IPS-15b (cell line): Measurements from ENCODE around the gene OR2H1.

Experiments used
- H3K27me3 ChIP-seq: one replicate; pipeline ENCODE4 v1.6.1; 2013; ENCODE audit warnings: low read length; ENCODE audit not compliant: control insufficient read depth, insufficient read depth
- H3K36me3 ChIP-seq: one replicate; pipeline ENCODE4 v1.6.1; 2013; ENCODE audit warnings: low read length; ENCODE audit not compliant: control insufficient read depth, insufficient read depth
- H3K4me1 ChIP-seq: one replicate; pipeline ENCODE4 v1.6.1; 2013; ENCODE audit warnings: mild to moderate bottlenecking, low read length; ENCODE audit not compliant: control insufficient read depth, insufficient read depth
- H3K4me3 ChIP-seq: one replicate; pipeline ENCODE4 v1.5.1; 2013; ENCODE audit warnings: low read depth, low read length
- H3K9ac ChIP-seq: one replicate; pipeline ENCODE4 v1.6.1; 2013; ENCODE audit warnings: low read depth, mild to moderate bottlenecking, low read length
- H3K9me3 ChIP-seq: one replicate; pipeline ENCODE4 v1.6.1; 2013; ENCODE audit warnings: mild to moderate bottlenecking, low read length; ENCODE audit not compliant: control insufficient read depth, insufficient read depth

Gene OR2H1

GRCh38 chr6:29486577-29486976, 29.6 kb downstream of the OR2H1 start:
- Histone ChIP-seq H3K36me3 (no peaks in the 10 kb centered on the region), H3K9ac (no peak overlapping the region), H3K9me3 (no peaks in the 10 kb centered on the region), H3K4me3 (no peak overlapping the region), H3K4me1 (no peaks in the 10 kb centered on the region), H3K27me3 (no peaks in the 10 kb centered on the region)

DNA sequence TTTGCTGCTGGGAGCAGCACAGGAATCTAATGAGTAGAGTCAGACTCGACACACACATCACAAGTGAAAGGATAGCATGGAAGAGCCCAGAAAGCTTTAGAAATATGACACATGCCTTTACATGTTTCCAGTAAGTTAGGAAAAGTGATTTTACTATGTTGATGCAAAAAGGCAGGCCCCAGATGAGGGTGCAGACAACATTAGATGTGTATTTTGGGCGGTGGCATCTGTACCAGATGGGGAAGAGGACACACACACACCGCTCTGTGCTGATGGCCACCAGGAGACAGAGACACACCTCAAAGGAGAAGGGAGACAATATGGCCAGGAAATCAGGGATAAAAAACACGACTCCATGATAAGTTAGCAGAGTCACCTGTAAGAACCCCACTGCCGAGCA, 30.2 kb downstream of the OR2H1 start:
- no peak overlapping the region for H3K4me3 ChIP-seq

GRCh38 chr6:29487660-29488059, 30.7 kb downstream of the OR2H1 start, which contains the start of gene MAS1L:
Gene MAS1L (minus strand): TSS chr6:29487956. CDS start chr6:29487902, 54 bp downstream.
- no peaks in the 10 kb centered on the region for H3K9me3 ChIP-seq
- no peaks in the 10 kb centered on the region for H3K4me1 ChIP-seq
- no peaks in the 10 kb centered on the region for H3K36me3 ChIP-seq
- no peak within 1 kb of the TSS for H3K9ac ChIP-seq
- no peaks in the 10 kb centered on the region for H3K27me3 ChIP-seq
- no peak within 1 kb of the TSS for H3K4me3 ChIP-seq

More for the DNA sequence above, 30.2 kb downstream of the OR2H1 start:
- Histone ChIP-seq H3K4me1 (no peaks in the 10 kb centered on the region), H3K9me3 (no peaks in the 10 kb centered on the region), H3K36me3 (no peaks in the 10 kb centered on the region), H3K27me3 (no peaks in the 10 kb centered on the region), H3K9ac (no peak overlapping the region)

- no peak overlapping the region for H3K9ac ChIP-seq
- no peak overlapping the region for H3K4me3 ChIP-seq
- H3K9me3 ChIP-seq, result no peaks in the 10 kb centered on the region
- no peaks in the 10 kb centered on the region for H3K4me1 ChIP-seq
- no peaks in the 10 kb centered on the region for H3K36me3 ChIP-seq
- H3K27me3 ChIP-seq, result no peaks in the 10 kb centered on the region
Observed at GRCh38 chr6:29488874-29489273, 31.9 kb downstream of the OR2H1 start.

GRCh38 chr6:29489286-29489685, 32.3 kb downstream of the OR2H1 start:
- no peaks in the 10 kb centered on the region for H3K4me1 ChIP-seq
- H3K27me3 ChIP-seq, result no peaks in the 10 kb centered on the region
- no peaks in the 10 kb centered on the region for H3K36me3 ChIP-seq
- no peak overlapping the region for H3K9ac ChIP-seq
- H3K4me3 ChIP-seq, result no peak overlapping the region
- H3K9me3 ChIP-seq, result no peaks in the 10 kb centered on the region

DNA sequence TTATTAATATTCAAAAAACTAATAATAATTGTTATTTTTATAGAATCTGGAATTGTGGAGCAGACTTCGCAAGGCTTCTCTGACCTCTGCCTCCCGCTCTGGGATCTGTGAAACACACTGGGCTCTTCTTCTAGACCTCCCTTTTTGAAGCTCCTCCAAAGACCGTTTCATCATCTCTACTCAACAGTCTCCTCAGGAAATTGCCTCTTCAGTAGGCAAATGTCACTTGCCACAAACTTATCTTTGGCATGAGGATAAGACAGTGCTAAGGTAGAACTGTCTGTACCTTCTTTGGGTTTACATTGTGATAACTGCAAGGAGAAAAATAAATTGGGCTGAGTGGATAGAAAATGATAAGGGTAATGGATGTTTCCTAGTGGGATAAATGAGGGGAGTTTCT, 33.1 kb downstream of the OR2H1 start:
- no peaks in the 10 kb centered on the region for H3K4me1 ChIP-seq
- H3K9me3 ChIP-seq, result no peaks in the 10 kb centered on the region
- H3K27me3 ChIP-seq, result no peaks in the 10 kb centered on the region
- H3K36me3 ChIP-seq, result no peaks in the 10 kb centered on the region
- no peak overlapping the region for H3K9ac ChIP-seq
- no peak overlapping the region for H3K4me3 ChIP-seq

DNA sequence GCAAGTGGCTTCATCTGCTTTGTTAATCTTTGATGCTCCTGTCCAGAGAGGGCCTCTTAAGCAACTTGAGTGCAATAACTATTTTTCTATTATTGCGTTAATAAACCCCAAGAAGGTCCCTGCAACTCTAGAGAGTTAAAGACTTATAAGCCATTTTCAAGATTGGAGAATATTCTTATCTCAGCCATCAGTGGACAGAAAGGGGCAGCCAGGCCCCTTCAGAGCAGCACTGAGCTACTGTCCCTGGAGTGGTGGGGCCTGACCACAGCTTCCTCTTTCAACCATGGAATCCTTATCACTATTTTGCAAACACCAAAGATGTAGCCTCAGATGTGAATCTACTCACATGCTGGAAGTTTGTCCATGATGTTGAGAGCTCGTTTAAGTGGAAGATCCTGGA, 33.6 kb downstream of the OR2H1 start:
- no peaks in the 10 kb centered on the region for H3K36me3 ChIP-seq
- no peaks in the 10 kb centered on the region for H3K27me3 ChIP-seq
- no peak overlapping the region for H3K4me3 ChIP-seq
- no peaks in the 10 kb centered on the region for H3K9me3 ChIP-seq
- no peaks in the 10 kb centered on the region for H3K4me1 ChIP-seq
- no peak overlapping the region for H3K9ac ChIP-seq

DNA sequence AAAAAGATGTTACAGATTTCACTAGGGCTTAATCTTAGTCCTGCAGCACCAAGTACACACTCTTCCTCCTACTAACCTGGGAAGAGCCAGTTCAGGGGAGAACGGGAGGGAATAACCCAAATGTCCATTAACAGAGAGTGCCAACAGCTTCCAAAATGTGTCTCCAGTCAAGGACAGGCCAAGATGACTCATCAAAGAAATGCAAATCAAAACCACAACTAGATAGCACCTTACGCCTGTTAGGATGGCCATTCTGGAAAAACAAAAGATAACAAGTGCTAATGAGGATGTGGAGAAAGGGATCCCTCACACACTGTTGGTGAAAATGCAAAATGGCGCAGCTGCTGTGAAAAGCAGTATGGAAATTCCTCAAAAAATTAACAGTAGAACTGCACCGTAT, 34.6 kb downstream of the OR2H1 start:
- Histone ChIP-seq H3K36me3 (no peaks in the 10 kb centered on the region), H3K4me3 (no peak overlapping the region), H3K4me1 (no peaks in the 10 kb centered on the region), H3K9me3 (no peaks in the 10 kb centered on the region), H3K9ac (no peak overlapping the region), H3K27me3 (no peaks in the 10 kb centered on the region)

- no peaks in the 10 kb centered on the region for H3K36me3 ChIP-seq
- no peaks in the 10 kb centered on the region for H3K9me3 ChIP-seq
- no peak overlapping the region for H3K9ac ChIP-seq
- no peak overlapping the region for H3K4me3 ChIP-seq
- H3K27me3 ChIP-seq, result no peaks in the 10 kb centered on the region
- H3K4me1 ChIP-seq, result no peaks in the 10 kb centered on the region
Observed at GRCh38 chr6:29493261-29493660, 36.3 kb downstream of the OR2H1 start.

DNA sequence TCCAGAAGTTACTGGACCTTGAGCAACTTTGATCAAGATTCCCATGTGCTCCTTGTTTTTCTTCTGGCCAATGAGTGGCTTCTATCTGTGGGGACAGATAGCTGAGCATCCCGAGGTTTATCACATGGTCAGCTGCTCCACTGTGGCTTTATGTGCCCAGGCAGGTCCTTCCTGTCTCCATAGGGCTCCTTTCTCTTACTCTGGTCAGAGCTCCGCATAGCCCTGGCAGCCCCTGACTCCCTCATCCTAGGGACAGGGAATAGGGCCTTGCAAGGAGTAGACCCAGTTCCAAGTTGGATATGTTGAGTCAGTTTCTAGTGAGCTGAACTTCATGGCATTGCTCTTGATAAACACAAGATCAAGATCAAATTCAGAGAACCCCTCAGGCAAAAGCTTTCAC, 37.2 kb downstream of the OR2H1 start:
- Histone ChIP-seq H3K36me3 (no peaks in the 10 kb centered on the region), H3K9ac (no peak overlapping the region), H3K4me3 (no peak overlapping the region), H3K27me3 (no peaks in the 10 kb centered on the region), H3K4me1 (no peaks in the 10 kb centered on the region), H3K9me3 (no peaks in the 10 kb centered on the region)

- Histone ChIP-seq H3K36me3 (no peaks in the 10 kb centered on the region), H3K9ac (no peak overlapping the region), H3K9me3 (no peaks in the 10 kb centered on the region), H3K27me3 (no peaks in the 10 kb centered on the region), H3K4me1 (no peaks in the 10 kb centered on the region), H3K4me3 (no peak overlapping the region)
Observed at GRCh38 chr6:29495571-29495970, 38.6 kb downstream of the OR2H1 start.

GRCh38 chr6:29496961-29497360, 40.0 kb downstream of the OR2H1 start:
- no peak overlapping the region for H3K9ac ChIP-seq
- no peaks in the 10 kb centered on the region for H3K4me1 ChIP-seq
- no peak overlapping the region for H3K4me3 ChIP-seq
- H3K36me3 ChIP-seq, result no peaks in the 10 kb centered on the region
- no peaks in the 10 kb centered on the region for H3K9me3 ChIP-seq
- no peaks in the 10 kb centered on the region for H3K27me3 ChIP-seq

- no peaks in the 10 kb centered on the region for H3K36me3 ChIP-seq
- H3K27me3 ChIP-seq, result no peaks in the 10 kb centered on the region
- no peaks in the 10 kb centered on the region for H3K4me1 ChIP-seq
- no peaks in the 10 kb centered on the region for H3K9me3 ChIP-seq
- H3K4me3 ChIP-seq, result no peak overlapping the region
- H3K9ac ChIP-seq, result no peak overlapping the region
Observed at GRCh38 chr6:29499704-29500103, 42.7 kb downstream of the OR2H1 start.
